Breast epithelium (tissue), 3 donors: ENCODE measurements around the gene OBP2A.

Source experiments
- POLR2A ChIP-seq: fragments of 450-650 bp; IDR thresholded peaks from one replicate; pipeline ENCODE4 v1.6.1; 2016; ENCODE audit warnings: antibody characterized with exemption, mild to moderate bottlenecking, moderate library complexity
- POLR2AphosphoS5 ChIP-seq, 3 donors: sonication (generic); formaldehyde crosslinking; IDR thresholded peaks; one replicate each; pipeline ENCODE4 v1.6.1; 2017; ENCODE audit warnings: antibody characterized with exemption in 3 of 3
- TF ChIP-seq, protein P1 (sequence below), 3 donors: fragments of 450-650 bp; IDR thresholded peaks; one replicate each; pipeline ENCODE4 v1.5.1; 2016 to 2017; ENCODE audit warnings: antibody characterized with exemption in 3 of 3, mild to moderate bottlenecking in 3 of 3, moderate library complexity in 3 of 3

DNA sequence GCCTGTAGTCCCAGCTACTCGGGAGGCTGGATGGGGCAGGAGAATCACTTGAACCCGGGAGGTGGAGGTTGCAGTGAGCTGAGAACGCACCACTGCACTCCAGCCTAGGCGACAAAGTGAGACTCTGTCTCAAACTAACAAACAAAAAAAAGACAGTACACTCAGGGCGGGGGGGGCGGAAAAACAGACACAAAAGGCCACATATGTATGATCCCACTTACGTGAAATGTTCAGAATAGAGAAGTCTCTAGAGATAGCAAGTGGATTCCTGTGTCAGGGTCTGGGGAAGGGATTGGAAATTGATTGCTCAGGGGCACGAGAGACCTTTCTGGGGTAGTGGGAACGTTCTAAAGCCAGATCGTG lies 33.7 kb upstream of the OBP2A start:
- TF ChIP-seq POLR2A: no peak
- TF ChIP-seq, protein P1, sequence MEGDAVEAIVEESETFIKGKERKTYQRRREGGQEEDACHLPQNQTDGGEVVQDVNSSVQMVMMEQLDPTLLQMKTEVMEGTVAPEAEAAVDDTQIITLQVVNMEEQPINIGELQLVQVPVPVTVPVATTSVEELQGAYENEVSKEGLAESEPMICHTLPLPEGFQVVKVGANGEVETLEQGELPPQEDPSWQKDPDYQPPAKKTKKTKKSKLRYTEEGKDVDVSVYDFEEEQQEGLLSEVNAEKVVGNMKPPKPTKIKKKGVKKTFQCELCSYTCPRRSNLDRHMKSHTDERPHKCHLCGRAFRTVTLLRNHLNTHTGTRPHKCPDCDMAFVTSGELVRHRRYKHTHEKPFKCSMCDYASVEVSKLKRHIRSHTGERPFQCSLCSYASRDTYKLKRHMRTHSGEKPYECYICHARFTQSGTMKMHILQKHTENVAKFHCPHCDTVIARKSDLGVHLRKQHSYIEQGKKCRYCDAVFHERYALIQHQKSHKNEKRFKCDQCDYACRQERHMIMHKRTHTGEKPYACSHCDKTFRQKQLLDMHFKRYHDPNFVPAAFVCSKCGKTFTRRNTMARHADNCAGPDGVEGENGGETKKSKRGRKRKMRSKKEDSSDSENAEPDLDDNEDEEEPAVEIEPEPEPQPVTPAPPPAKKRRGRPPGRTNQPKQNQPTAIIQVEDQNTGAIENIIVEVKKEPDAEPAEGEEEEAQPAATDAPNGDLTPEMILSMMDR (IDR thresholded peaks at IDR 0.05): no peak
- TF ChIP-seq POLR2AphosphoS5 (IDR thresholded peaks at IDR 0.05): no peak
